AG08395 (cell line): ENCODE measurements around the gene OR14A16.

Experiments used
- DNase-seq: peaks from one replicate; pipeline ENCODE4 v3.0.0; 2012; ENCODE audit warnings: mixed read lengths, low spot score

OR14A16 gene

DNA sequence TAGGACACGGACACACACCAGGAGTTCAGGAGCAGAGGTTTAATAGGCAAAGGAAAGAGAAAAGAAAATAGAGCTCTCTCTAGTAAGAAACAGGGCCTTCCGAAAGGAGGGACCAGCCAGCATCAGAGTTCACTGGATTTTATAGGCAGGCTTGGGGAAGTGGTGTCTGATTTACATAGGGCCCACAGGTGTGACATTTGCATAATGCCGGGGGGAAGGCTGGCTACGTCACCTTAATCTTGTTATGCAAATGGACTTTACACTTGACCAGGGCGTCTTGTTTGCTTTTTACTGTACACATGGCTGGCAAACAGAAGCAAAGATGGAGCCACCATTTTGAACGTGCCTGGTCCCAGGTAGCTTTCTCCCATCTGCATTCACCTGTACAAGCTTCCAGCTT lies at the start of gene OR14A16:
OR14A16 (minus strand) TSS at position 97 of the 400 bp plus-strand sequence. CDS start 8,390 bp downstream, outside the sequence.
- no peak for DNase-seq

- no peak for DNase-seq
These were observed 41.5 kb upstream of the OR14A16 start for GRCh38 chr1:247865416-247865815.

GRCh38 chr1:247864644-247865043 lies 40.7 kb upstream of the OR14A16 start:
- no peak for DNase-seq

GRCh38 chr1:247862756-247863155 lies 38.8 kb upstream of the OR14A16 start:
- no peak for DNase-seq

- no peak for DNase-seq
These were observed 34.2 kb upstream of the OR14A16 start for GRCh38 chr1:247857985-247858619.

GRCh38 chr1:247857069-247857984 lies 33.4 kb upstream of the OR14A16 start, which contains the start of gene TRIM58:
TSS of gene TRIM58 (plus strand) at chr1:247857187. CDS start at chr1:247857247, 60 bp downstream.
- DNase-seq: no peak

DNA sequence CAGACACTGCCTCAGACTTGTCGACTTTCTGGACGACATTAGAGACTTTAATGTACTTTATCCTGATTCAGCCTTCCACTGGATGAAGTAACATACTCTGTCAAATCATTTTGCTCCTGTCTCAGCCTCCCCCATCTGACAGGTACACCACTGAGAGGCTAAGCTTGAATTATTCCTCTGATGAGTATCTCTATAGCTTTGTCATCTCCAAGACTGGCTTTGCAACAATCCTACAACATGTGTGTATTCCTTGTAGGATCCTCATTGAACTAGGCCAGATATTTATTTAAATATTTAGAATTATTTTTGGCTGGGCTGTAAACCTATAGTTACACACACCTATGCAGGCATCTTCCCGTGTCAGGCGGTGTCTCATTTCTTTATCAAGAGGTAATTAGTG lies 32.0 kb upstream of the OR14A16 start:
- no peak for DNase-seq

- no peak for DNase-seq
These were observed 31.1 kb upstream of the OR14A16 start for GRCh38 chr1:247854899-247855545.

DNA sequence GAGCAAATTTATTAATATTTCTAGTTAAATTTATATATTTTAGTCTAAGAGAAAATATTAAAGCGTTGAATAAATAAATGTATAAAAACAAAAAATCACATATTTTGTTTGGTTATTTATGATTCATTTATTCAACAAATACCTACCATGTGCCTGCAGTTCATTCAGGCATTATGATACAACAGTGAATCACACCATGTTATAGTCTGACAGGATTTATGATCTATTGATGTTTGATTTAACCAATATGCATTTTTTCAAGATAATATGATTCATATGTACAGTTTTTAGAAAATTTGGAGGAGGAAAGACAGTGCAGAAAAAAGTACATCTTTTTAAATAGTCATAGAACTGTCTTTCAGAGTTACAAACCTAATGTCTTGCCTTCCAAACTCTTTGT lies 25.7 kb upstream of the OR14A16 start:
- DNase-seq: no peak

GRCh38 chr1:247848346-247848745 lies 24.4 kb upstream of the OR14A16 start:
- DNase-seq: no peak

GRCh38 chr1:247845693-247846017 lies 21.7 kb upstream of the OR14A16 start:
- DNase-seq: no peak

DNA sequence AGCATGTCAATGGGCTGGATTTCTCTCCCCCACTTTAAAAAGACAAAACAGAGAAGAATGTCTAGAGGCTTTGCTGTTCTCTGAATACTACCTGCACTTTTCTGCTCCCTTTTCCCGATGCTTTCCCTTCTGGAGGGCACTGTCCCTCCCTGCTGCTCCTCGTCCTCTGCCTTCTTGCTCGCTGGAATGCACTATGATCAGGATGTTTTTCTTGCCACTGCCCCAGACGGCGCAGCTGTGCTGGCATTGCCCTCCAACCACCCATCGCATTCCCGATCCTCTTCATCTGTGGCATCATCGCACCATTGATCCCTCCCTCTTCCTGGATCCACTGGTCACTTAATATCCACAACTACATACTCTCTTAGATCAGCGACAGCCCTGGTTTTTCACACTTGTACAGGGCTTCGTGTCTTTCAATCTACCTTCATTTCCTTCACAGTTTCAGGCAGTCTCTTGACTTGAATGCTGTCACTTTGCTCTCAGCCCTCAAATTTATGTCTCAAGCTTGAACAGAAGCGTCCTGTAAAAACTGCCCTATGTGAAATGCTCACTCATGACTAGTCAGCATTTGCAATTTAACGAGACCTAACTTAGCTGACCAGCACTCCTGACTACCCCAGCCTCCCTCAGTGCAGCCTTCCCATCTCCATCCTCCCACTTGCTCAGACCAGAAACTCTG lies 21.2 kb upstream of the OR14A16 start:
- DNase-seq: no peak

DNA sequence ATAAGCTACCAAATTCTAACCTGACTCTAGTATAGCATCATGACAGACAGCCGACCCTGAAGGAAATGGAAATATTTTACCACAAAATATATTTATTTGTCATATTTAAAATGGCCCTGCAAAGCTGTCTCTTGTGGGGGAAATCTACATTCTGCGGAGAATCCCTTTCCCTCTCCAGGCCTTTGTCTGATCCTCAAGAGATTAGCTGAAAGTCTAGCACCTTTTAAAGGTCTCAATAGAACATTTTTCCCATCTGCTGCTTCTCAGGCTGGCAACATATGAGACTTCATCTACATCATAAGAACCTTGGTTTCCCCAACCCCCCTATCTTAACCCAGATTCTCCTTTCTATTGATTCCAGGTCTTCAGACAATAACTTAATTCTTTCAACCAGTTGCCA lies 19.5 kb upstream of the OR14A16 start:
- DNase-seq: no peak

GRCh38 chr1:247841796-247842195 lies 17.9 kb upstream of the OR14A16 start, which contains the start of gene OR11L1:
TSS of gene OR11L1 (minus strand) at chr1:247841896. CDS start at chr1:247841896, 0 bp downstream.
- no peak for DNase-seq

DNA sequence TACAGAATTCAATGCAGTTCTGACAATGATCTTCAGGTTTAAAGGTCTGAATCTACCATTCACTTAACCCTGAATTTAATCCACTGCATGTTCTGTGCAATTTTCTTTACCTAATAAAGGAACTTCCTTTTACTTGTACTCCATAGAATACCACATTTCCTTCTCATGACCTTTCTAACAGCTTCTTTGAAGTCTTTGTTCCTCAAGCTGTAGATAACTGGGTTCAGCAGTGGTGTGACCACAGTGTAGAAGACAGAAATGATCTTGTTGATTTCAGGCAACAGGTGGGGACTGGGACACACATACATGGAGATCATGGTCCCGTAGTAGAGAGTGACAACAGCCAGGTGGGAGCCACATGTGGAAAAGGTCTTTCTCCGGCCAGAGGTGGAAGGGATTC lies 16.9 kb upstream of the OR14A16 start:
- DNase-seq: no peak

DNA sequence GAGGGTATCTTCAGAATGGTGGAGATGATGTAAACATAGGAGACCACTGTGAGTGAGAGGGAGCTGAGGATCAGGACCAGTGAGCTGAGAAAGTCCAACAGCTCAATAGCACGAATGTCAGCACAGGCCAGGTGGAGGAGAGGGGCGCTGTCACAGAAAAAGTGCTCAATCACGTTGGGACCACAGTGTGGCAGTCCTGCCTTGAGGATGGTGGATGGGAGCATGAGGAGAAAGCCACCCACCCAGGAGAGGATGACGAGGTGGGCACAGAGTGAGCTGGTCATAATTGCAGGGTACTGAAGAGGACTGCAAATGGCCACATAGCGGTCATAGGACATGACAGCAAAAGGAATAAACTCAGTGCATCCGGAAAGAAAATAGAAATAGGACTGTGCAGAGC lies 9.7 kb upstream of the OR14A16 start:
- DNase-seq: no peak

- no peak for DNase-seq
These were observed 5.7 kb upstream of the OR14A16 start for GRCh38 chr1:247829656-247830055.

DNA sequence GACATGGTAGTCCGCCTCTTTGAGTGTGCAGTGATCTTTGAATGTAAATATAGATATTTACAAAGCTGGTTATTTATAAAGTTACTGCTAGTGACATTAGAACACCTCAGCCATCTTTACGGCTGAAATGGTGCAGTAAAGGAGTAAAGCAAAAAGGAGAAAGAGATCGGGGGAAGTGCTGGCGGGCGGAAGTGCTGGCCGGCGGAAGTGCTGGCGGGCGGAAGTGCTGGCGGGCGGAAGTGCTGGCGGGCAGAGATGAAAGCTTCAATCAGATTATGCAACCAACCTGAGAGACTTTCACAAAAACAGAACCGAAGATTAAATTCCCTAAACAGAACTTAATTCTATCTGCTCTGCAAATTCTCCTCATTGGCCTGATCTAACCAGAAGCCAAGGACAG lies 1.4 kb upstream of the OR14A16 start:
- DNase-seq: no peak

GRCh38 chr1:247822060-247822459 lies 1.9 kb downstream of the OR14A16 start:
- no peak for DNase-seq

GRCh38 chr1:247812637-247813036 lies 11.3 kb downstream of the OR14A16 start:
- DNase-seq: no peak

DNA sequence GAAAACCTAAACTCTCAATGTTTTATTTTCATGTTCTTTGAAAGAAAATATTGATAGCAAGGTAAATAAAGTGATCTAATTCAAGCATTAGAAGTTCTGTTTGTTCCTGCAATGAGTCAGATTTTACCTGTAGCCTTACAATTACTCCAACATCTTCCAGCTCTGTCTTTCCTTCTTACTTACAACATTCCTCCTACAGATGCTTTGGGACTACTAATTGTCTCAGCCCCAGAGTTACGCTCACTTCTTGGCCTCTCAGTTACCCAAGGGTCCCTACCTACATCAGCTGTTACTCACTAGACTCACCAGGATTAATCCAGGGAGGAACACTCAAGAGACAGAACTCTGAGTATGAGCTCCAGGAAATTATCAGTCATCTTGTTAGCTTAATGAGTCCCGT lies 26.4 kb downstream of the OR14A16 start:
- DNase-seq: no peak

GRCh38 chr1:247769603-247770002 lies 54.3 kb downstream of the OR14A16 start:
- no peak for DNase-seq
